Activated CD8-positive, alpha-beta T cell treated with anti-CD3 and anti-CD28 coated beads for 36 hours (primary cell): ENCODE results near the gene NEURL2. TPM values are rescaled to one million over a fixed set of nuclear protein-coding genes. Genes with fewer than 3 reads are reported as not detected.

Source experiments
- ATAC-seq: fragments of 200-7000 bp; cut with Tn5 transposase; one replicate; pipeline ENCODE4 v1.10.0; 2021; ENCODE audit warnings: mild to moderate bottlenecking, moderate library complexity
- CTCF ChIA-PET: fragments of 350-600 bp; sonication (Branson Sonifier 250); formaldehyde crosslinking; loops from one replicate; lab custom pipeline; 2021; ENCODE audit warnings: antibody characterized with exemption; lab: Charles Lee
- POLR2A ChIA-PET: fragments of 350-600 bp; sonication (Branson Sonifier 250); formaldehyde crosslinking; loops from one replicate; lab custom pipeline; 2021; ENCODE audit warnings: antibody characterized with exemption; lab: Charles Lee
- DNase-seq: peaks from one replicate; pipeline ENCODE4 v3.0.0-alpha.2; 2020
- H3K27ac Mint-ChIP-seq: one replicate; pipeline ENCODE4 v1.8.0; 2021; ENCODE audit warnings: mild to moderate bottlenecking, mixed read lengths
- H3K27me3 Mint-ChIP-seq: one replicate; pipeline ENCODE4 v1.8.0; 2021; ENCODE audit warnings: mixed read lengths
- H3K36me3 Mint-ChIP-seq: one replicate; pipeline ENCODE4 v1.8.0; 2021; ENCODE audit warnings: low read depth, mixed read lengths
- H3K4me1 Mint-ChIP-seq: one replicate; pipeline ENCODE4 v1.8.0; 2021; ENCODE audit warnings: low read depth, mixed read lengths
- H3K4me3 Mint-ChIP-seq: one replicate; pipeline ENCODE4 v1.8.0; 2021; ENCODE audit warnings: mild to moderate bottlenecking, moderate library complexity, mixed read lengths
- H3K9me3 Mint-ChIP-seq: one replicate; pipeline ENCODE4 v1.8.0; 2021; ENCODE audit warnings: mixed read lengths
- intact Hi-C: fragments of 100-400 bp; cut with micrococcal nuclease; formaldehyde crosslinking; loops from one replicate; pipeline ENCODE4 v1.10.0; 2022
- total RNA-seq, 2 experiments: library from RNA; stranded (reverse); gene quantifications; one replicate each; pipeline ENCODE4 v1.2.3, GENCODE V29; 2021
- TF ChIP-seq, protein P1 (sequence below): fragments of 200-600 bp; IDR thresholded peaks from one replicate; pipeline ENCODE4 v1.8.0; 2022; ENCODE audit warnings: antibody characterized with exemption, mild to moderate bottlenecking

The NEURL2 gene
- total RNA-seq, 2 experiments from 2014 or later, result 2.4 to 2.9 TPM

DNA sequence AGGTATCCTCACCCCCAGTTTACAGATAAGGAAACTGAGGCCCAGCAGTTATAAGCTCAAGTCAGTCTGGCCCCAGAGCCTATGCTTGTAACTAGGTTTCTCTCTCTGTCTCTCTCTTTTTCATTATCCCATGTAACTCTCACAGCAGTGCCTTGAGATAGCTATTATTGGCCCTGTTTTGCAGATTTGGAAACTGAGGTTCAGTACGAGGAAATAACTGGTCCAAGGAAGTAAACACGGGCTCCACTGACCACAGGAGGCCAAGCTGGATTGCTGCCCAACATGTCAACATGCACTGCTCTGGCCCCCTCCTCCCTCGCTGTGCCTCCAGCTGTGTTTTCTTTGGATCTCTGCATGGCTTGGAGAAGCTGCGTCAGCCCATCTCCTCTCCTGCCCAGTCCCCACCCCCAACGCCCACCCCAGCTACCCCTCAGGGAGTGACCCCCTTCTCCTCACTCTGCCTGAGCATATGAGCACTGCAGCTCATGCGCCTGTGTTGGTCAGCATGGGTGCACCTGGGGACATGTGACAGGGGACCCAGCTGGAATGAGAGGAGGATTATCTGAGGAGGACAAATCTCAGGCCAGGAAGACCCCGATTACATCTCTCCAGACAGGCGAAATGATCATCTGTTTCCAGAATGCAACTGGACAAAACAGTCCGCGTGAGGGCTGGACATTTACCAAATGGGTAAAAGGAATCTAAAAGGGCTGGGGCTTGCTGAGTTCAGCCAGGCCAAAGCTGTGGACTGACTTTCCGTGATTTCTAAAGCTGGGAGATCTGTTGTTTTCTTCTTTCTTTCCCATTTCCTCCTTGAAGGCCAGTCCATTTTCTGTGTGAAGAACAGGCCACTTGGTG is 28.8 kb upstream of the NEURL2 start:
- peaks cover 3% of the 10 kb centered on the region for H3K4me1 Mint-ChIP-seq
- no peaks in the 10 kb centered on the region for H3K36me3 Mint-ChIP-seq

DNA sequence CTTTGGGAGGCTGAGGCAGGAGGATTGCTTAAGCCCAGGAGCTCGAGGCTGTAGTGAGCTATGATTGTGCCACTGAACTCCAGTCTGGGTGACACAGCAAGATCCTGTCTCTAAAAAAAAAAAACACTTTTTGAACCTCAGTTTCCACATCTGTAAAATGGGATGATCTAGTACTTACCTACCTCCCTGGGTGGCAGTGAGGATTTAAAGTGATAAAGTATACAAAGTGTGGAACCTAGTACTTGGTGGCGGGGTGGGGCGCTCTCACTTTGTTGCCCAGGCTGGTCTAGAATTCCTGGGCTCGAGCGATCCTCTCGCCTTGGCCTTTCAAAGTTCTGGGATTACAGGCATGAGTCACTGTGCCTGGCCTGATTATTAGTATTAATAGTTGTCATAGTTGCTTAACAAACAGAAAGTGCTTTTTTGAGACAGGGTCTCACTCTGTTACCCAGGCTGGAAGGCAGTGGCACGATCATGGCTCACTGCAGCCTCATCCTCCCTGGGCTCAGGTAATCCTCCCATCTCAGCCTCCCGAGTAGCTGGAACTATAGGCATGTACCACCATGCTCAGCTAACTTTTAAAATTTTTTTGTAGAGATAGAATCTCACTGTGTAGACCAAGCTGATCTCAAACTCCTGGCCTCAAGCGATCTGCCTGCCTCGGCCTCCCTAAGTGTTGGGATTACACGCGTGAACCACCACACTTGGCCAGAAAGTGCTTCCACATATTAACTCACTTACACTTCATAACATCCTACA is 27.9 kb upstream of the NEURL2 start:
- TF ChIP-seq, protein P1, sequence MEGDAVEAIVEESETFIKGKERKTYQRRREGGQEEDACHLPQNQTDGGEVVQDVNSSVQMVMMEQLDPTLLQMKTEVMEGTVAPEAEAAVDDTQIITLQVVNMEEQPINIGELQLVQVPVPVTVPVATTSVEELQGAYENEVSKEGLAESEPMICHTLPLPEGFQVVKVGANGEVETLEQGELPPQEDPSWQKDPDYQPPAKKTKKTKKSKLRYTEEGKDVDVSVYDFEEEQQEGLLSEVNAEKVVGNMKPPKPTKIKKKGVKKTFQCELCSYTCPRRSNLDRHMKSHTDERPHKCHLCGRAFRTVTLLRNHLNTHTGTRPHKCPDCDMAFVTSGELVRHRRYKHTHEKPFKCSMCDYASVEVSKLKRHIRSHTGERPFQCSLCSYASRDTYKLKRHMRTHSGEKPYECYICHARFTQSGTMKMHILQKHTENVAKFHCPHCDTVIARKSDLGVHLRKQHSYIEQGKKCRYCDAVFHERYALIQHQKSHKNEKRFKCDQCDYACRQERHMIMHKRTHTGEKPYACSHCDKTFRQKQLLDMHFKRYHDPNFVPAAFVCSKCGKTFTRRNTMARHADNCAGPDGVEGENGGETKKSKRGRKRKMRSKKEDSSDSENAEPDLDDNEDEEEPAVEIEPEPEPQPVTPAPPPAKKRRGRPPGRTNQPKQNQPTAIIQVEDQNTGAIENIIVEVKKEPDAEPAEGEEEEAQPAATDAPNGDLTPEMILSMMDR, result no peak
- Mint-ChIP-seq H3K27ac (no peak overlapping the region), H3K36me3 (no peaks in the 10 kb centered on the region), H3K4me1 (peaks cover 3% of the 10 kb centered on the region), H3K9me3 (no peaks in the 10 kb centered on the region), H3K4me3 (no peak overlapping the region), H3K27me3 (peaks cover 13% of the 10 kb centered on the region)
- intact Hi-C loops, result no loop called here
- ChIA-PET CTCF (interaction anchor here (1.9 kb wide), 1 partner anchor 120 kb away, joined by 8 read pairs; no protein-coding TSS in a partner anchor), POLR2A (interaction anchor here (0.7 to 2.8 kb wide), 3 partner anchors 16 to 61 kb away, joined by 3 to 13 read pairs (median 3); partner anchors contain the start of gene PCIF1)
- DNase-seq, result no peak
- no peak for ATAC-seq

More for the DNA sequence above, 28.8 kb upstream of the NEURL2 start:
- intact Hi-C loops, result no loop called here
- ATAC-seq (no peak), DNase-seq (no peak)
- POLR2A ChIA-PET, result interaction anchor here (1.3 to 2.8 kb wide), 3 partner anchors 13 to 61 kb away, joined by 3 to 13 read pairs (median 3); partner anchors contain the start of gene PCIF1
- H3K27me3 Mint-ChIP-seq, result peaks cover 8% of the 10 kb centered on the region
- TF ChIP-seq, protein P1, result no peak
- no peaks in the 10 kb centered on the region for H3K9me3 Mint-ChIP-seq
- CTCF ChIA-PET, result interaction anchor here (1.3 to 1.9 kb wide), 3 partner anchors 14 to 121 kb away, joined by 3 to 8 read pairs (median 7); no protein-coding TSS in a partner anchor
- no peak overlapping the region for H3K27ac Mint-ChIP-seq
- no peak overlapping the region for H3K4me3 Mint-ChIP-seq

DNA sequence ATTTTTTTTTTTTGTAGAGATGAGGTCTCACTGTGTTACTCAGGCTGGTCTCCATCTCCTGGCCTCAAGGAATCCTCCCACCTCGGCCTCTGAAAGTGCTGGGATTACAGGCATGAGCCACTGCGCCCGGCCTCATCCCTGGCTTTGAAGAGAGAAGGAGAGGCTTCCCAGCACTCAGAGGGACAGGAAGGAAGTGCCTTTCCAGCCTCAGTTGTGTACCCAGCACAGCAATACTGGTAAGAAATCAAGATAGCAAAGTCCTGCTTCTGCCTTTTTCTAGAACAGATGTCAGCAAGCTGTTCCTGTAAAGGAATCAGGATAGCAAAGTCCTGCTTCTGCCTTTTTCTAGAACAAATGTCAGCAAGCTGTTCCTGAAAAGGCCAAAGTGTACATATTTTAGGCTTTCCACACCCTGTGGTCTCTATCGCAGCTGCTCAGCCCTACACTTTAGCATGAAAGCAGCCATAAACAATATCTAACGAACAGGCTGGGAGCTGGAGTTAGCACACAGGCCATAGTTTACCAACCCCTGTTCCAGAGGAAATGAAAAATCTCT is 27.3 kb upstream of the NEURL2 start:
- POLR2A ChIA-PET, result interaction anchor here (0.7 to 1.4 kb wide), 3 partner anchors 15 to 60 kb away, joined by 3 to 4 read pairs (median 3); no protein-coding TSS in a partner anchor
- CTCF ChIA-PET, result interaction anchor here (1.4 kb wide), 1 partner anchor 52 kb away, joined by 5 read pairs; no protein-coding TSS in a partner anchor
- Mint-ChIP-seq H3K36me3 (no peaks in the 10 kb centered on the region), H3K4me3 (no peak overlapping the region), H3K27me3 (peaks cover 13% of the 10 kb centered on the region), H3K9me3 (no peaks in the 10 kb centered on the region), H3K27ac (no peak overlapping the region), H3K4me1 (peaks cover 3% of the 10 kb centered on the region)
- ATAC-seq (no peak), DNase-seq (no peak)
- TF ChIP-seq, protein P1, result no peak
- intact Hi-C loops, result no loop called here

DNA sequence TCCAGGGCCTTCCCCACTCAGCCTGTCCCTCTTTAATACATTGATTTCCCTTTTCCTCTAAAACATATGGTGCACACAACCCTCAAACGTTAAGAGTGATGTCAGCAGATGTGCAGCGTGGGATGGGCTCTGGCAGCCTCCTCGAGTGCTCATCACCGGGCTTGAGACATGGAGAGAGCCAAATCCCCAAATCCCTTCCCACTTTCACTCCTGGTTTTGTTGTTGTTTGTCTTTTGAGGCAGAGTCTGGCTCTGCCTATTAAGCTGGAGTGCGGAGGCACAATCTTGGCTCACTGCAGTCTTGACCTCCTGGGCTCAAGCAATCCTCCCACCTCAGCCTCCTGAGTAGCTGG is 26.8 kb upstream of the NEURL2 start:
- ATAC-seq (no peak), DNase-seq (no peak)
- TF ChIP-seq, protein P1, result no peak
- H3K9me3 Mint-ChIP-seq, result no peaks in the 10 kb centered on the region
- CTCF ChIA-PET, result interaction anchor here (1.4 kb wide), 1 partner anchor 52 kb away, joined by 5 read pairs; no protein-coding TSS in a partner anchor
- intact Hi-C loops, result no loop called here
- peaks cover 4% of the 10 kb centered on the region for H3K4me1 Mint-ChIP-seq
- no peak overlapping the region for H3K4me3 Mint-ChIP-seq
- no peak overlapping the region for H3K27ac Mint-ChIP-seq
- POLR2A ChIA-PET, result interaction anchor here (1.4 kb wide), 1 partner anchor 16 kb away, joined by 4 read pairs; no protein-coding TSS in a partner anchor
- no peaks in the 10 kb centered on the region for H3K36me3 Mint-ChIP-seq
- H3K27me3 Mint-ChIP-seq, result peaks cover 14% of the 10 kb centered on the region
